ENCODE results near the gene MRPL44.

DNA sequence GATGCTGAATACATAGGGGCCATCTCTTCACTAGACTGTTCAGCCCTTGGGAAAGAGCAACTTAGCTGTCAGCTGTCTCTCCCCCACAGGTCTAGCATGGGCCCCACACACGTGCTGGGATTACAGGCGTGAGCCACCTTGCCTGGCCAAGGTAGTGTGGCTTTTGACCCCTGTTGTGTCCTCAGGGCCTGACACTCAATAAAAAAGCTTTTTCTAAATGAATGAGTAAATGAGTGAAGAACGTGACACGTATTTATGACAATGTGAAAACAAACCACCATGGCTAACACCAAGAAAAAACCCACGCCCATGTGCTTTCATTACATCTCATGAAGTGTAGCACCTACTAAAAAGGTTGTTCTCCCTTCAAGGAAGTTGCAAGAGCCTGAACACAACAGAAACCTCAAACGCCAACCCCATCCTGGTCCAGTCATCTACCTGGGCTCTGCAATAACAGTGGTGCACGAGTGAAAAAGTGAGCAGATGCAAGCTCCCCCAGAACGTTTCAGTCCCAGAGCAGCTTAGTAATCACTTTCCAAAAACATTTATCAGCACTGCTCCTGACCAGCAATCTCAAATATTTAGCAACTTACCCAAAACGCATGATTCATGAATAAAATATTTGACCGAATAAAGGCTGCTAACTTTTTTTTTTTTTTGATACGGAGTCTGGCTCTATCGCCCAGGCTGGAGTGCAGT is 15.5 kb upstream of the MRPL44 start:
- TF ChIP-seq, protein P1, sequence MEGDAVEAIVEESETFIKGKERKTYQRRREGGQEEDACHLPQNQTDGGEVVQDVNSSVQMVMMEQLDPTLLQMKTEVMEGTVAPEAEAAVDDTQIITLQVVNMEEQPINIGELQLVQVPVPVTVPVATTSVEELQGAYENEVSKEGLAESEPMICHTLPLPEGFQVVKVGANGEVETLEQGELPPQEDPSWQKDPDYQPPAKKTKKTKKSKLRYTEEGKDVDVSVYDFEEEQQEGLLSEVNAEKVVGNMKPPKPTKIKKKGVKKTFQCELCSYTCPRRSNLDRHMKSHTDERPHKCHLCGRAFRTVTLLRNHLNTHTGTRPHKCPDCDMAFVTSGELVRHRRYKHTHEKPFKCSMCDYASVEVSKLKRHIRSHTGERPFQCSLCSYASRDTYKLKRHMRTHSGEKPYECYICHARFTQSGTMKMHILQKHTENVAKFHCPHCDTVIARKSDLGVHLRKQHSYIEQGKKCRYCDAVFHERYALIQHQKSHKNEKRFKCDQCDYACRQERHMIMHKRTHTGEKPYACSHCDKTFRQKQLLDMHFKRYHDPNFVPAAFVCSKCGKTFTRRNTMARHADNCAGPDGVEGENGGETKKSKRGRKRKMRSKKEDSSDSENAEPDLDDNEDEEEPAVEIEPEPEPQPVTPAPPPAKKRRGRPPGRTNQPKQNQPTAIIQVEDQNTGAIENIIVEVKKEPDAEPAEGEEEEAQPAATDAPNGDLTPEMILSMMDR (IDR thresholded peaks at IDR 0.05), result no peak
- no peak for TF ChIP-seq POLR2A (IDR thresholded peaks at IDR 0.05)

Data from heart left ventricle (tissue), 13 donors.